C4-2B (cell line): ENCODE results near the gene CCDC57.

Experiments used
- CTCF ChIP-seq: fragments of 450-650 bp; conservative IDR thresholded peaks from 2 replicates; pipeline ENCODE4 v1.5.1; 2017; ENCODE audit warnings: mild to moderate bottlenecking
- ZFX ChIP-seq: fragments of 450-650 bp; IDR thresholded peaks from 2 replicates; pipeline ENCODE4 v1.6.1; 2017

DNA sequence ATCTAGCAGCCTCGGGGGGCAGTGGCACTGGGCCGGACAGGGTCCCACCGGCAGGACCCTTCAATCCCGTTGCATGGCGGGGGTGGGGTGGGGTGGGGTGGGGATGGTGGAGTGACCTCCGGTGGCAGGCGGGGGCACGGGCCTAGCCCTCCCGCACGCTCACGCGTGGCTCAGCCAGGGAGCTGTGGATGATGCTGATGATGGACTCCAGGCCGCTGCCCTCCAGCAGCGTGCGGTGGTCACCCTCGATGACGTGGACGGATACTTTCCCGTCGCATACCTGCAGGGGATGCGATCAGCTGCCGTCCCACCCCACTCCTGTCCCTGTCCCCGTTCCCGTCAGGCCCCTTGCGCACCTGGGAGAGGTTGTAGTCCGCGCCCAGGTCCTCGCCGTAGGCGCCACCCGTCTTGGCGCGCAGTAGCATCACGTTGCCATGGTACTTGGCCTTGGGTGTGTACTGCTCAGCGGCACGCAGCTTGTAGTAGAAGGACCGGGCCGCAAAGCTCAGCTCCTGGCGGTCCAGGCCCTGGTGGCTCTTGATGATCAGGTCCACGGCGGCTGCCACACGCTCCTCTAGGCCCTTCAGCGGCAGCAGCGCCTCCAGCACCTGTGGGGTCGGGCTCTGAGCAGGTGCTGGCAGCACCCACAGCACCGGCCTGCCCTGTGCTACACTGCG lies 133.5 kb downstream of the CCDC57 start:
- no peak for TF ChIP-seq CTCF
- no peak for TF ChIP-seq ZFX
